Hepatocyte (in vitro differentiated cells): ENCODE data around the gene SH3RF1.
"Not testable (repeated sequence)": the region's sequence is repeated elsewhere in the genome, so short reads cannot be mapped to it uniquely, and the experiment has no call there.

Experiments
- EZH2 ChIP-seq: fragments of 200-600 bp; sonication (generic); IDR thresholded peaks from 2 replicates; pipeline ENCODE4 v1.6.1; 2016; ENCODE audit warnings: antibody characterized with exemption, mild to moderate bottlenecking, borderline replicate concordance
- EZH2phosphoT487 ChIP-seq: fragments of 200-600 bp; sonication (generic); IDR thresholded peaks from one replicate; pipeline ENCODE4 v1.6.1; 2018; ENCODE audit warnings: antibody characterized with exemption, mild to moderate bottlenecking, low read depth, moderate library complexity; ENCODE audit not compliant: unreplicated experiment, severe bottlenecking
- TF ChIP-seq, protein P1 (sequence below): fragments of 200-600 bp; sonication (generic); IDR thresholded peaks from 2 replicates; pipeline ENCODE4 v1.5.1; 2016; ENCODE audit warnings: antibody characterized with exemption, mild to moderate bottlenecking; ENCODE audit not compliant: poor library complexity

DNA sequence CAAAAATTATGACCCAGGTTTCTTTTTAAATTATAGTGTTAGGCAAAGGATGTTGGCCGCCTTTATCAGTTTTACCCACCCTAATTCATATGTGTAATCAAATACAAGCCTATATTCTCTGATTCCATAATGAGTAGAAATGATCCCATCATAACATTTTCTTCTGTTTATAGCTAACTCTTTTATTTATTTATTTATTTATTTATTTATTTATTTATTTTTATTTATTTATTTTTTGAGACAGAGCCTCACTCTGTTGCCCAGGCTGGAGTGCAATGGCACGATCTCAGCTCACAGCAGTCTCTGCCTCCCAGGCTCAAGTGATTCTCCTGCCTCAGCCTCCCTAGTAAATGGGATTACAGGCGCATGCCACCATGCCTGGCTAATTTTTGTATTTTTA lies 7.1 kb upstream of the SH3RF1 start:
- not testable (repeated sequence) for TF ChIP-seq EZH2, EZH2phosphoT487
- TF ChIP-seq, protein P1, sequence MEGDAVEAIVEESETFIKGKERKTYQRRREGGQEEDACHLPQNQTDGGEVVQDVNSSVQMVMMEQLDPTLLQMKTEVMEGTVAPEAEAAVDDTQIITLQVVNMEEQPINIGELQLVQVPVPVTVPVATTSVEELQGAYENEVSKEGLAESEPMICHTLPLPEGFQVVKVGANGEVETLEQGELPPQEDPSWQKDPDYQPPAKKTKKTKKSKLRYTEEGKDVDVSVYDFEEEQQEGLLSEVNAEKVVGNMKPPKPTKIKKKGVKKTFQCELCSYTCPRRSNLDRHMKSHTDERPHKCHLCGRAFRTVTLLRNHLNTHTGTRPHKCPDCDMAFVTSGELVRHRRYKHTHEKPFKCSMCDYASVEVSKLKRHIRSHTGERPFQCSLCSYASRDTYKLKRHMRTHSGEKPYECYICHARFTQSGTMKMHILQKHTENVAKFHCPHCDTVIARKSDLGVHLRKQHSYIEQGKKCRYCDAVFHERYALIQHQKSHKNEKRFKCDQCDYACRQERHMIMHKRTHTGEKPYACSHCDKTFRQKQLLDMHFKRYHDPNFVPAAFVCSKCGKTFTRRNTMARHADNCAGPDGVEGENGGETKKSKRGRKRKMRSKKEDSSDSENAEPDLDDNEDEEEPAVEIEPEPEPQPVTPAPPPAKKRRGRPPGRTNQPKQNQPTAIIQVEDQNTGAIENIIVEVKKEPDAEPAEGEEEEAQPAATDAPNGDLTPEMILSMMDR, result not testable (repeated sequence)
